PFSK-1 (cell line): ENCODE results near the gene BRIP1.

Experiments used
- FOXP2 ChIP-seq: optimal IDR thresholded peaks from 2 replicates; pipeline ENCODE3; 2011; ENCODE audit warnings: borderline replicate concordance, control low read depth, inconsistent platforms; ENCODE audit not compliant: insufficient read depth; ENCODE audit errors: extremely low read length, extremely low read depth
- POLR2AphosphoS5 ChIP-seq: IDR thresholded peaks from 2 replicates; pipeline ENCODE4 v1.6.1; 2012; ENCODE audit warnings: low read depth, mild to moderate bottlenecking, control low read depth, low read length, moderate library complexity
- REST ChIP-seq, 2 experiments: IDR thresholded peaks; 2 replicates each; pipeline versions ENCODE4 v1.6.1 to v1.8.0; 2011 to 2012; ENCODE audit warnings: low read depth in 2 of 2, low read length in 2 of 2, control low read depth in 1 of 2, inconsistent platforms in 1 of 2, mild to moderate bottlenecking in 1 of 2, moderate library complexity in 1 of 2; ENCODE audit not compliant: insufficient read depth in 1 of 2
- TAF1 ChIP-seq: IDR thresholded peaks from 2 replicates; pipeline ENCODE4 v1.6.1; 2012; ENCODE audit warnings: low read length, control low read depth, borderline replicate concordance; ENCODE audit not compliant: insufficient read depth

- TF ChIP-seq TAF1, result no peak
- no peak for TF ChIP-seq FOXP2
- no peak for TF ChIP-seq POLR2AphosphoS5
- TF ChIP-seq REST (IDR thresholded peaks at IDR 0.05; ENCODE audit: insufficient read depth in 1 of 2, low read depth in 2 of 2, low read length in 2 of 2), result no peak
Observed at GRCh38 chr17:61759362-61759761, 104.0 kb downstream of the BRIP1 start.
